SK-N-SH (cell line): ENCODE data around the gene SMOC1. TPM values are rescaled to one million over a fixed set of nuclear protein-coding genes. Genes with fewer than 3 reads are reported as not detected.

ENCODE experiments used
- CTCF ChIA-PET: fragments of 300-600, 350-600 bp; formaldehyde crosslinking; extraction: SDS; loops from one replicate; lab custom pipeline; 2021; lab: Yijun Ruan, JAX
- POLR2A ChIA-PET: fragments of 350-600 bp; sonication (Branson Sonifier 250); formaldehyde crosslinking; extraction: SDS; loops from one replicate; lab custom pipeline; 2020; ENCODE audit warnings: antibody characterized with exemption, inconsistent platforms; lab: Yijun Ruan, JAX
- DNase-seq: peaks from one replicate; pipeline ENCODE4 v3.0.0; 2012
- H2AFZ ChIP-seq: fragments of 200-600 bp; sonication (generic); 2 replicates; pipeline ENCODE4 v1.8.1; 2016; ENCODE audit warnings: antibody characterized with exemption, mild to moderate bottlenecking, low read depth
- H3F3A ChIP-seq: fragments of 200-600 bp; sonication (generic); replicated peaks from 2 replicates; pipeline ENCODE3; 2016; ENCODE audit warnings: antibody characterized with exemption, mild to moderate bottlenecking; ENCODE audit not compliant: insufficient read depth
- H3K27ac ChIP-seq, 2 experiments: fragments of 200-500 bp in 1 of 2; fragments of 200-600 bp in 1 of 2; sonication (Bioruptor generic) in 1 of 2; sonication (generic), shearing (Covaris generic) in 1 of 2; 2 replicates each; pipeline versions ENCODE4 v1.5.1 to v1.6.1; 2014 to 2016; ENCODE audit warnings: low read depth in 2 of 2, inconsistent platforms in 1 of 2, low read length in 1 of 2, mild to moderate bottlenecking in 1 of 2, mixed read lengths in 1 of 2
- H3K27me3 ChIP-seq: fragments of 200-600 bp; sonication (generic), shearing (Covaris generic); 2 replicates; pipeline ENCODE4 v1.6.1; 2016; ENCODE audit warnings: mixed run types; ENCODE audit not compliant: insufficient read depth
- H3K36me3 ChIP-seq, 2 experiments: fragments of 200-500 bp in 1 of 2; fragments of 200-600 bp in 1 of 2; sonication (Bioruptor generic) in 1 of 2; sonication (generic) in 1 of 2; replicated peaks in 1 of 2; 2 replicates each; pipeline versions ENCODE3 to v1.5.1; 2014 to 2016; ENCODE audit warnings: low read length in 1 of 2, mild to moderate bottlenecking in 1 of 2; ENCODE audit not compliant: insufficient read depth in 2 of 2, control insufficient read depth in 1 of 2
- H3K4me1 ChIP-seq, 2 experiments: fragments of 200-500 bp in 1 of 2; fragments of 200-600 bp in 1 of 2; sonication (Bioruptor generic) in 1 of 2; sonication (generic), shearing (Covaris generic) in 1 of 2; 2 replicates each; pipeline versions ENCODE4 v1.5.1 to v1.6.1; 2014 to 2016; ENCODE audit warnings: low read depth in 1 of 2, low read length in 1 of 2, mixed run types in 1 of 2; ENCODE audit not compliant: insufficient read depth in 2 of 2, control insufficient read depth in 1 of 2
- H3K4me2 ChIP-seq: fragments of 200-600 bp; sonication (generic), shearing (Covaris generic); 2 replicates; pipeline ENCODE4 v1.6.1; 2017; ENCODE audit warnings: mixed run types
- H3K4me3 ChIP-seq, 2 experiments: fragments of 200-500 bp in 1 of 2; fragments of 200-600 bp in 1 of 2; sonication (Bioruptor generic) in 1 of 2; sonication (generic), shearing (Covaris generic) in 1 of 2; 2 replicates each; pipeline versions ENCODE4 v1.5.1 to v1.8.1; 2014 to 2016; ENCODE audit warnings: low read depth in 2 of 2, inconsistent platforms in 1 of 2, low read length in 1 of 2, mild to moderate bottlenecking in 1 of 2, mixed read lengths in 1 of 2, moderate library complexity in 1 of 2
- H3K79me2 ChIP-seq: fragments of 200-600 bp; sonication (generic); 2 replicates; pipeline ENCODE4 v1.8.1; 2017; ENCODE audit warnings: mild to moderate bottlenecking; ENCODE audit not compliant: insufficient read depth
- H3K9ac ChIP-seq: fragments of 200-600 bp; sonication (generic); 2 replicates; pipeline ENCODE4 v1.6.1; 2017; ENCODE audit warnings: mixed run types
- H3K9me2 ChIP-seq: fragments of 200-600 bp; sonication (generic); 2 replicates; pipeline ENCODE4 v1.6.1; 2017; ENCODE audit warnings: mixed run types
- H3K9me3 ChIP-seq: fragments of 200-600 bp; sonication (generic); 2 replicates; pipeline ENCODE4 v1.6.1; 2017; ENCODE audit warnings: mixed run types, mild to moderate bottlenecking, moderate library complexity
- H4K20me1 ChIP-seq: fragments of 200-600 bp; sonication (generic); 2 replicates; pipeline ENCODE4 v1.6.1; 2017; ENCODE audit warnings: mild to moderate bottlenecking, mixed run types; ENCODE audit not compliant: insufficient read depth
- CHD2 ChIP-seq: fragments of 150-350 bp; IDR thresholded peaks from 2 replicates; pipeline ENCODE4 v1.6.1; 2018; ENCODE audit warnings: low read length; ENCODE audit not compliant: partially characterized antibody
- FOXM1 ChIP-seq: IDR thresholded peaks from 2 replicates; pipeline ENCODE4 v1.4.0; 2012; ENCODE audit warnings: low read depth, mild to moderate bottlenecking
- GABPA ChIP-seq: IDR thresholded peaks from 2 replicates; pipeline ENCODE4 v1.4.0; 2012; ENCODE audit warnings: low read depth, mild to moderate bottlenecking
- JUND ChIP-seq: IDR thresholded peaks from 2 replicates; pipeline ENCODE4 v1.4.0; 2012
- MEF2A ChIP-seq: IDR thresholded peaks from 2 replicates; pipeline ENCODE4 v1.4.0; 2012; ENCODE audit warnings: low read depth, borderline replicate concordance
- MXI1 ChIP-seq: IDR thresholded peaks from 2 replicates; pipeline ENCODE4 v1.6.1; 2012; ENCODE audit warnings: mild to moderate bottlenecking, low read depth, low read length, improper control_type of control experiment
- POLR2AphosphoS5 ChIP-seq: IDR thresholded peaks from 2 replicates; pipeline ENCODE4 v1.6.1; 2012; ENCODE audit warnings: low read depth, low read length
- RAD21 ChIP-seq: IDR thresholded peaks from 2 replicates; pipeline ENCODE4 v1.6.1; 2012; ENCODE audit warnings: mild to moderate bottlenecking, low read length
- REST ChIP-seq: IDR thresholded peaks from 2 replicates; pipeline ENCODE4 v1.6.1; 2012; ENCODE audit warnings: mild to moderate bottlenecking, low read depth, low read length, moderate library complexity
- RFX5 ChIP-seq: IDR thresholded peaks from 2 replicates; pipeline ENCODE4 v1.6.1; 2012; ENCODE audit warnings: mild to moderate bottlenecking, improper control_type of control experiment, low read length
- RXRA ChIP-seq: IDR thresholded peaks from 2 replicates; pipeline ENCODE4 v1.4.0; 2012; ENCODE audit warnings: low read depth, mild to moderate bottlenecking, borderline replicate concordance
- TAF1 ChIP-seq: IDR thresholded peaks from 2 replicates; pipeline ENCODE4 v1.6.1; 2012; ENCODE audit warnings: low read depth, mild to moderate bottlenecking, low read length, moderate library complexity, borderline replicate concordance
- USF2 ChIP-seq: fragments of 150-350 bp; IDR thresholded peaks from 2 replicates; pipeline ENCODE4 v1.6.1; 2017; ENCODE audit warnings: antibody characterized with exemption, low read length, low read depth, borderline replicate concordance
- WGBS: methylation state at CpG from one replicate; pipeline ENCODE4 v1.1.6; 2017; ENCODE audit warnings: low lambda C conversion rate; 5-methylcytosine and 5-hydroxymethylcytosine counted together
- polyA plus RNA-seq, 3 experiments: library from polyadenylated mRNA; depleted of rRNA; stranded (reverse); fragments of >200 nt; gene quantifications; 2 replicates each; pipeline ENCODE4 v1.2.3, GENCODE V29; 2012
- TF ChIP-seq, protein P1 (sequence below): IDR thresholded peaks from 2 replicates; pipeline ENCODE4 v1.4.0; 2012; ENCODE audit warnings: low read depth, borderline replicate concordance
- TF ChIP-seq, protein P2 (sequence below): fragments of 150-350 bp; IDR thresholded peaks from 2 replicates; pipeline ENCODE4 v1.6.1; 2016; ENCODE audit warnings: mild to moderate bottlenecking, low read depth, low read length

SMOC1 gene
- polyA plus RNA-seq, 1 of the 3 experiments (the other 2 are of a cell fraction), result not detected

DNA sequence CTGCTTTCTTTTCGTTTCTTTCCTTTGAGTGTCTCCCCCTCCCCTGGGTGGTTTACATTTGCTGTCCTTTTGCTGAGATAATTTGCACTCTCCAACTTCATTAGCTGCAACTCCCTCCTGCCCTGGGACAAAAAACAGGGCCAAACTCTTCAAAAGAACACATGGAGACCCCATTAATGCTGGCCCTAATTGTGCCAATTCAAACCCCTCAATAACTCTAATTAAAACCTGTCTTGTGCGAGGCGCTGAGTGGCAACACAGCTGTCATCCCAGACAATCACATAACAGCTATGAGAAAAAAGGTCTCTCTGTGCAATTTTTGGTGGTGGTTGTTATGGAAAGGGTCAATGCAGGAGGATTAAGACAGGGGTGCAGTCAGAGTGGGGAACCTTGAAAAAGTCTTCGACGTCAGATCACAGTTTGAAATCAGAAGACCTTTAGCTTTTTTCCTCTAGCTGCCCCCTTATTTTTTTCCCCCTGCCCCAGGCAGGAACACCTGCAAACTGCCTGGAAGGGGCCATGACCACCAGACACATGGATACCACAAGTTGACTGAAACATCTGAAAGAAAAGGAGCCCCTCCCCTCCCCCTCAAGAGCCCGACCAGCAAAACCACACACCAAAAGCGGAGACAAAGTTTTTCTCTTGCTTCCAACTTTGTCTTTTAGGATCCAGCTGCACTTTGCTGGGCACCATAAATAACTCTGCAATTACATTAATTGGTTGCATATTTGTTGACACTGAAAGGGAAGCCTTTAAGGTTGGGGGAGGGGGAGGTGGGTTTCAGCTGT, 26.5 kb upstream of the SMOC1 start:
- TF ChIP-seq CHD2 (no peak), RXRA (no peak), REST (no peak), USF2 (no peak), RAD21 (no peak), POLR2AphosphoS5 (no peak), GABPA (no peak), MXI1 (no peak), JUND (no peak), FOXM1 (no peak), MEF2A (no peak), RFX5 (no peak), TAF1 (no peak)
- TF ChIP-seq, protein P1, sequence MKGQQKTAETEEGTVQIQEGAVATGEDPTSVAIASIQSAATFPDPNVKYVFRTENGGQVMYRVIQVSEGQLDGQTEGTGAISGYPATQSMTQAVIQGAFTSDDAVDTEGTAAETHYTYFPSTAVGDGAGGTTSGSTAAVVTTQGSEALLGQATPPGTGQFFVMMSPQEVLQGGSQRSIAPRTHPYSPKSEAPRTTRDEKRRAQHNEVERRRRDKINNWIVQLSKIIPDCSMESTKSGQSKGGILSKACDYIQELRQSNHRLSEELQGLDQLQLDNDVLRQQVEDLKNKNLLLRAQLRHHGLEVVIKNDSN, result no peak
- TF ChIP-seq, protein P2, sequence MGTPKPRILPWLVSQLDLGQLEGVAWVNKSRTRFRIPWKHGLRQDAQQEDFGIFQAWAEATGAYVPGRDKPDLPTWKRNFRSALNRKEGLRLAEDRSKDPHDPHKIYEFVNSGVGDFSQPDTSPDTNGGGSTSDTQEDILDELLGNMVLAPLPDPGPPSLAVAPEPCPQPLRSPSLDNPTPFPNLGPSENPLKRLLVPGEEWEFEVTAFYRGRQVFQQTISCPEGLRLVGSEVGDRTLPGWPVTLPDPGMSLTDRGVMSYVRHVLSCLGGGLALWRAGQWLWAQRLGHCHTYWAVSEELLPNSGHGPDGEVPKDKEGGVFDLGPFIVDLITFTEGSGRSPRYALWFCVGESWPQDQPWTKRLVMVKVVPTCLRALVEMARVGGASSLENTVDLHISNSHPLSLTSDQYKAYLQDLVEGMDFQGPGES, result no peak
- no peak overlapping the region for H3K4me3 ChIP-seq
- H3K9me3 ChIP-seq, result no peaks in the 10 kb centered on the region
- no peak overlapping the region for H3K27ac ChIP-seq
- ChIA-PET POLR2A (no interaction called here), CTCF (interaction anchor here (1.4 to 1.8 kb wide), 2 partner anchors 25 to 175 kb away, joined by 3 to 8 read pairs; no protein-coding TSS in a partner anchor)
- no peaks in the 10 kb centered on the region for H3K27me3 ChIP-seq
- WGBS, result 62% methylated on average over 7 of the region's 7 CpGs
- H3K9ac ChIP-seq, result no peak overlapping the region
- no peaks in the 10 kb centered on the region for H3K79me2 ChIP-seq
- no peak overlapping the region for H2AFZ ChIP-seq
- no peaks in the 10 kb centered on the region for H3K36me3 ChIP-seq
- no peaks in the 10 kb centered on the region for H3F3A ChIP-seq
- no peaks in the 10 kb centered on the region; a peak in 1 of 4 replicates for H3K4me1 ChIP-seq
- H3K9me2 ChIP-seq, result no peaks in the 10 kb centered on the region
- H3K4me2 ChIP-seq, result no peak overlapping the region
- no peaks in the 10 kb centered on the region for H4K20me1 ChIP-seq
- no peak for DNase-seq
